IMR-90 (cell line): ENCODE data around the gene SH2D4B.

Experiments
- CTCF ChIP-seq: conservative IDR thresholded peaks from 2 replicates; pipeline ENCODE4 v1.5.1; 2012; ENCODE audit warnings: mild to moderate bottlenecking, low read depth, low read length, improper control_type of control experiment
- ELK1 ChIP-seq: fragments of 150-350 bp; IDR thresholded peaks from 2 replicates; pipeline ENCODE4 v1.6.1; 2016; ENCODE audit warnings: low read depth, mild to moderate bottlenecking, low read length, moderate library complexity, borderline replicate concordance
- POLR2A ChIP-seq: IDR thresholded peaks from 2 replicates; pipeline ENCODE4 v1.6.1; 2012; ENCODE audit warnings: mild to moderate bottlenecking, low read depth, low read length
- RFX5 ChIP-seq: IDR thresholded peaks from 2 replicates; pipeline ENCODE4 v1.8.0; 2012; ENCODE audit warnings: low read depth, mild to moderate bottlenecking, low read length, moderate library complexity

GRCh38 chr10:80658068-80658467, 120.4 kb downstream of the SH2D4B start:
- TF ChIP-seq CTCF (no peak), POLR2A (no peak), RFX5 (no peak), ELK1 (no peak)
